ENCODE data around the gene PARP12.

GRCh38 chr7:140068033-140068432, 5.3 kb upstream of the PARP12 start:
- TF ChIP-seq TCF4 (CRISPR knock-in tag; IDR thresholded peaks at IDR 0.05; ENCODE audit: borderline replicate concordance) (no peak), PATZ1 (CRISPR knock-in tag; IDR thresholded peaks at IDR 0.05; ENCODE audit: borderline replicate concordance) (no peak), ARNTL (CRISPR knock-in tag; IDR thresholded peaks at IDR 0.05; ENCODE audit: borderline replicate concordance, low read depth) (no peak), TSHZ2 (CRISPR knock-in tag; IDR thresholded peaks at IDR 0.05) (no peak), PPARA (CRISPR knock-in tag; IDR thresholded peaks at IDR 0.05; ENCODE audit: borderline replicate concordance) (no peak), CSDC2 (CRISPR knock-in tag; IDR thresholded peaks at IDR 0.05) (no peak), ZNF8 (CRISPR knock-in tag; IDR thresholded peaks at IDR 0.05) (no peak)
